Peyer's patch (tissue), 4 donors: ENCODE results near the gene CREB3L2. TPM values are rescaled to one million over a fixed set of nuclear protein-coding genes. Genes with fewer than 3 reads are reported as not detected.

Source experiments
- DNase-seq, 3 donors: peaks; one replicate each; pipeline ENCODE4 v3.0.0-alpha.2; 2017 to 2019
- H3K27ac ChIP-seq, 4 donors: fragments of 200-600 bp; sonication (generic); one replicate each; pipeline ENCODE4 v1.5.1; 2016 to 2019
- H3K27me3 ChIP-seq, 2 donors: fragments of 200-600 bp; sonication (generic); one replicate each; pipeline ENCODE4 v1.5.1; 2019
- H3K36me3 ChIP-seq, 3 donors: fragments of 200-600 bp; sonication (generic); one replicate each; pipeline ENCODE4 v1.5.1; 2016 to 2019
- H3K4me1 ChIP-seq, 4 donors: fragments of 200-600 bp; sonication (generic); one replicate each; pipeline ENCODE4 v1.5.1; 2016 to 2019
- H3K4me3 ChIP-seq, 4 donors: fragments of 200-600 bp; sonication (generic); 1 replicate in 3 of 4; 2 replicates in 1 of 4; pipeline ENCODE4 v1.5.1; 2016 to 2019; ENCODE audit warnings: mild to moderate bottlenecking in 1 of 4
- H3K9me3 ChIP-seq, 4 donors: fragments of 200-600 bp; sonication (generic); one replicate each; pipeline ENCODE4 v1.5.1; 2016 to 2019; ENCODE audit warnings: mild to moderate bottlenecking in 1 of 4
- POLR2A ChIP-seq, 2 donors: fragments of 450-650 bp; IDR thresholded peaks; one replicate each; pipeline ENCODE4 v1.5.1; 2017; ENCODE audit warnings: antibody characterized with exemption in 2 of 2, mild to moderate bottlenecking in 2 of 2, moderate library complexity in 2 of 2
- total RNA-seq, 4 donors: library from RNA; depleted of rRNA; stranded (reverse); fragments of >200 nt; gene quantifications; one replicate each; pipeline ENCODE4 v1.1.0, GENCODE V29; 2016
- TF ChIP-seq, protein P1 (sequence below), 6 experiments: fragments of 450-650 bp in 4 of 6; fragments of 200-600 bp in 2 of 6; sonication (generic) in 1 of 6; IDR thresholded peaks; one replicate each; pipeline ENCODE4 v1.5.1; 2017 to 2019; ENCODE audit warnings: antibody characterized with exemption in 6 of 6, mild to moderate bottlenecking in 3 of 6, moderate library complexity in 1 of 6

Gene CREB3L2
- total RNA-seq, 4 donors from 2014 or later, result 20.6 to 42.7 (median 33.6) TPM

DNA sequence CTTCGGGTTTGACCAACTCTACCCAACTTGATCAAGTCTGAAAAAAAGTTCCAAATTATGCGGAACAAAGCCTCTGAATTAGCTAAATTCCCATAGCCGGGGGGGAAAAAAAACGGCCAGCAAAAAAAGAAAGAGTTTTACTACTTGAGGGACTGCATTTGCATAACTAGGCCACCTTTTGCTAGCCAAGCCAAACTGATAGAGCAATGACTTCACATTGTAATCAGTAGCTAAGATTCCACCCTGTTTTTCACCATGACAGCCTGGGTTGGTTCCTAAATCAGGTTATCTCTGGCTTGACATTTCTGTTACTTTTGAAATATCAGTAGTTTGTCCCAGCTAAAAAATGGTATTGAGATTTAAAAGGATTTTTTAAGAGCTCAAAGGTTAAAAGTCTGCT lies 31.4 kb upstream of the CREB3L2 start:
- no peaks in the 10 kb centered on the region for H3K27me3 ChIP-seq
- H3K9me3 ChIP-seq, result peaks cover 0 to 2% (median 0%) of the 10 kb centered on the region in 4 donors
- no peak overlapping the region for H3K4me3 ChIP-seq
- no peaks in the 10 kb centered on the region for H3K4me1 ChIP-seq
- no peak for DNase-seq
- no peaks in the 10 kb centered on the region for H3K36me3 ChIP-seq
- H3K27ac ChIP-seq, result no peak overlapping the region
- TF ChIP-seq POLR2A (IDR thresholded peaks at IDR 0.05), result no peak
- TF ChIP-seq, protein P1, sequence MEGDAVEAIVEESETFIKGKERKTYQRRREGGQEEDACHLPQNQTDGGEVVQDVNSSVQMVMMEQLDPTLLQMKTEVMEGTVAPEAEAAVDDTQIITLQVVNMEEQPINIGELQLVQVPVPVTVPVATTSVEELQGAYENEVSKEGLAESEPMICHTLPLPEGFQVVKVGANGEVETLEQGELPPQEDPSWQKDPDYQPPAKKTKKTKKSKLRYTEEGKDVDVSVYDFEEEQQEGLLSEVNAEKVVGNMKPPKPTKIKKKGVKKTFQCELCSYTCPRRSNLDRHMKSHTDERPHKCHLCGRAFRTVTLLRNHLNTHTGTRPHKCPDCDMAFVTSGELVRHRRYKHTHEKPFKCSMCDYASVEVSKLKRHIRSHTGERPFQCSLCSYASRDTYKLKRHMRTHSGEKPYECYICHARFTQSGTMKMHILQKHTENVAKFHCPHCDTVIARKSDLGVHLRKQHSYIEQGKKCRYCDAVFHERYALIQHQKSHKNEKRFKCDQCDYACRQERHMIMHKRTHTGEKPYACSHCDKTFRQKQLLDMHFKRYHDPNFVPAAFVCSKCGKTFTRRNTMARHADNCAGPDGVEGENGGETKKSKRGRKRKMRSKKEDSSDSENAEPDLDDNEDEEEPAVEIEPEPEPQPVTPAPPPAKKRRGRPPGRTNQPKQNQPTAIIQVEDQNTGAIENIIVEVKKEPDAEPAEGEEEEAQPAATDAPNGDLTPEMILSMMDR (IDR thresholded peaks at IDR 0.05), result no peak

GRCh38 chr7:138032770-138033169 lies 30.9 kb upstream of the CREB3L2 start:
- TF ChIP-seq, protein P1 (IDR thresholded peaks at IDR 0.05), result no peak
- no peak for TF ChIP-seq POLR2A (IDR thresholded peaks at IDR 0.05)
- no peak for DNase-seq

DNA sequence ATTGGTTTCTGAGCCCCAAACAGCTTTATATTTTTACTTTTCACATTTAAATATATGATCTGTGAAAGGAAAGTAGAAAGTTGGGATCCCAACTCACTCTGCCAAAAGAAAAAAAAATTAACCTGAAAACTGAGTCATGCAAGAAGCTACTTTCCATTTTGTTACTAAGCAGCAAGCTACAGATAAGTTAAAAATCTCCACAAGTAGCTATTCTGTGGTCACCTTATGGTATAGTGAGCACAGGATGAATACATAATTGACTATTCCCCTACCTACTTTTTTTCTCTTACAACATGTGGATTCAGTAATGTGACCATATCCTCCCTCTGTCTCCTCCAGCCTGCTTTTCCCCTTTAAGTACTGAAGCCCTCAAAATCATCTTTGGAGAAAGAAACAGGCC lies 30.3 kb upstream of the CREB3L2 start:
- H3K36me3 ChIP-seq, result no peaks in the 10 kb centered on the region
- no peak for DNase-seq
- TF ChIP-seq, protein P1 (IDR thresholded peaks at IDR 0.05), result no peak
- no peak overlapping the region for H3K27ac ChIP-seq
- no peaks in the 10 kb centered on the region for H3K4me1 ChIP-seq
- no peak overlapping the region for H3K4me3 ChIP-seq
- H3K9me3 ChIP-seq, result peaks cover 0 to 2% (median 0%) of the 10 kb centered on the region in 4 donors
- H3K27me3 ChIP-seq, result no peaks in the 10 kb centered on the region

More at GRCh38 chr7:138032770-138033169, 30.9 kb upstream of the CREB3L2 start:
- Histone ChIP-seq H3K27me3 (no peaks in the 10 kb centered on the region), H3K27ac (no peak overlapping the region), H3K4me1 (no peaks in the 10 kb centered on the region), H3K36me3 (no peaks in the 10 kb centered on the region), H3K9me3 (peaks cover 0 to 2% (median 0%) of the 10 kb centered on the region in 4 donors), H3K4me3 (no peak overlapping the region)

DNA sequence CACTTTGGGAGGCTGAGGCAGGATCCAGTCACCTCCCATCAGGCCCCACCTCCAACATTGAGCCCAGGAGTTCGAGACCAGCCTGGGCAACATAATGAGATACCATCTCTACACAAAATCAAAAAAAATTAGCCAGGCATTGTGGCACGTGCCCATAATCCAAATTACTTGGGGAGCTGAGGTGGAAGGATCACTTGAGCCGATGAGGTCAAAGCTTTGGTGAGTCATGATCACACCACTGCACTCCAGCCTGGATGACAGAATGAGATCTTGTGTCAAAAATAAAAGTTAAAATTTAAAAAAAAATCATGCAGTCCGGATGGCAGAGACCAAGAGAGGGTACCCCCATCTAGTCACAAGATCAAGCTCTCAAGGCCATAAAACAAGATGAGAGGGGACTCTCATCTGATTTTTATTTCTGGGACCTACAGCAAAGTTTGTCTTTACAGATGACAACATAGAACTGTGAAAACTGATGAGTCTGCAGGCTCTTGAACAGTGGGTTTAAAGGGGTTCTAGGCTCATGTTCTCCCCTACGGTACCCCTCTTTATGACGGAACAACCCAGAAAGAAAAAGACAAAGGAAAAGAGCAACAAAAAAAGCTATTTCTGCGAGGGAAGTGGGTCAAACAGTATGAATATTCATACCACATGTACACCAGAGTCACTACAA lies 28.9 kb upstream of the CREB3L2 start:
- H3K27ac ChIP-seq, result no peak overlapping the region
- peak in 1 of 3 donors; percentile 49 for DNase-seq
- TF ChIP-seq, protein P1 (IDR thresholded peaks at IDR 0.05), result no peak
- TF ChIP-seq POLR2A (IDR thresholded peaks at IDR 0.05), result no peak
- no peaks in the 10 kb centered on the region for H3K36me3 ChIP-seq
- H3K4me1 ChIP-seq, result no peaks in the 10 kb centered on the region
- no peaks in the 10 kb centered on the region for H3K9me3 ChIP-seq
- H3K27me3 ChIP-seq, result no peaks in the 10 kb centered on the region
- no peak overlapping the region for H3K4me3 ChIP-seq

GRCh38 chr7:138029941-138030340 lies 28.1 kb upstream of the CREB3L2 start:
- no peak for DNase-seq
- H3K9me3 ChIP-seq, result no peaks in the 10 kb centered on the region
- no peaks in the 10 kb centered on the region for H3K27me3 ChIP-seq
- no peaks in the 10 kb centered on the region for H3K36me3 ChIP-seq
- no peaks in the 10 kb centered on the region for H3K4me1 ChIP-seq
- H3K4me3 ChIP-seq, result no peak overlapping the region
- no peak overlapping the region for H3K27ac ChIP-seq
- TF ChIP-seq, protein P1 (IDR thresholded peaks at IDR 0.05), result no peak
- TF ChIP-seq POLR2A (IDR thresholded peaks at IDR 0.05), result no peak
